Nucleus accumbens (tissue), 56 donors: ENCODE measurements around the gene CIROP.

ENCODE experiments used
- DNase-seq, 56 donors: peaks; one replicate each; lab custom pipeline; 2025; lab: John Stamatoyannopoulos, UW

The CIROP gene

DNA sequence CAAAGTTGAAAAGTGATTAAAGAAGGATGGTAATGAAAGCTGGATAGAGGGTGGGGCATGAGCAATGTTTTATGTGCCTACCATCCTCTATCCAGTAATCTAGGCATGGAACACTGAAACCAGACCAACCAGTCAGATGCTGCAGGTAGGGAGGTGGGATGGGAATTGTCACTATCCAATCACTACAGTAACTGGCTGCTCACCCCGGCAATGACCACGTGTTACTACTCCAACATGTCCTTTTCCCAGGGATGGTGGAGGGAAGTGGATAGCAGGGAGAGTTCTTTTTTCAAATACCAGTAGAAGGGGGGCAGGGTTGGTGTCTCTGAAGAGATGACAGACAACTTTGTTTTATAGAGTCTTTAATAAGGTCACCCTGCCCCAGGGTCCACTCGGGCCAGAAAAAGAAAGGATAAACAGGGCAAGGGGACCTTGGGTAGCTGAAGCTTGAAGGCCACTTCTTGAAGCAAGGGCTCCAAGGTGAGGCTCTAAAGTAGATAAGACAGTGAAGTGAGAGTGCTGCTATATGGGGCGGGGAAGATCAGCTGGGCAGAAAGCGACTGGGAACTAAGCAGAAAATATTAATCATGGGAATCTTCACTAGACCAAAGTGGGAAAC is 32.8 kb downstream of the CIROP start:
- DNase-seq, result no peak

DNA sequence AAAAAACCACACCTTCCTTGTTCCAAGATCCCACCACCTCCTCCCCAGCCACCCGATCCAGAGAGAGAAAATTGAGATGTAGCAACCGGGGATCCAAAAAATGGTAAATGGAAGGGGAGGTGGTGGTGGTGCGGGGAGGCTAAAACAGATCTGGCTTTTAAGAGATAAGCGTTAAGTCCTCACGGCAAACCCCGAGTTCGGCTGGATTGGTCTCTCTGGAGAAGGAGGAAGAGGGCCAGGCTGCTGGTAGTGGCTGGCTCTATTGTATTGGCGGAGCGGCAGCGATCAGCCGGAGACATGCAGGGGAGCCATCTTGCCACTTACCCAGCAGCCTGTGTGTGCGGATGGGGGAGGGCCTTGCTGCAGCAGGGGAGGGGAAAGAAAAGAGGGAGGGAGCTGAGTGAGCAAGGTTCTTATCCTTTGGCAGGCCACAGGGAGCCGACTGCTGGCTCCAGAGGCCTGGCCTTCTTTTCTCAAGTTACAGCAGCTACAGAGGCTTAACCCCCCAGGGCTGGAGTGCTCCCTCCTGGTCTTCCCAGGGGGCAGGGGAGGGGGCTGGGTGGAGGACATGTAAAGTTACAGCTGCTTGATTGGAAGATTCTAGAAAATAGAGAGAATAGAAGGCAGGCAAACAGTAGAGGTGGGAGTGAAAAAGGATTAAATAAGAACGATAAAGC is 33.4 kb downstream of the CIROP start:
- no peak for DNase-seq

DNA sequence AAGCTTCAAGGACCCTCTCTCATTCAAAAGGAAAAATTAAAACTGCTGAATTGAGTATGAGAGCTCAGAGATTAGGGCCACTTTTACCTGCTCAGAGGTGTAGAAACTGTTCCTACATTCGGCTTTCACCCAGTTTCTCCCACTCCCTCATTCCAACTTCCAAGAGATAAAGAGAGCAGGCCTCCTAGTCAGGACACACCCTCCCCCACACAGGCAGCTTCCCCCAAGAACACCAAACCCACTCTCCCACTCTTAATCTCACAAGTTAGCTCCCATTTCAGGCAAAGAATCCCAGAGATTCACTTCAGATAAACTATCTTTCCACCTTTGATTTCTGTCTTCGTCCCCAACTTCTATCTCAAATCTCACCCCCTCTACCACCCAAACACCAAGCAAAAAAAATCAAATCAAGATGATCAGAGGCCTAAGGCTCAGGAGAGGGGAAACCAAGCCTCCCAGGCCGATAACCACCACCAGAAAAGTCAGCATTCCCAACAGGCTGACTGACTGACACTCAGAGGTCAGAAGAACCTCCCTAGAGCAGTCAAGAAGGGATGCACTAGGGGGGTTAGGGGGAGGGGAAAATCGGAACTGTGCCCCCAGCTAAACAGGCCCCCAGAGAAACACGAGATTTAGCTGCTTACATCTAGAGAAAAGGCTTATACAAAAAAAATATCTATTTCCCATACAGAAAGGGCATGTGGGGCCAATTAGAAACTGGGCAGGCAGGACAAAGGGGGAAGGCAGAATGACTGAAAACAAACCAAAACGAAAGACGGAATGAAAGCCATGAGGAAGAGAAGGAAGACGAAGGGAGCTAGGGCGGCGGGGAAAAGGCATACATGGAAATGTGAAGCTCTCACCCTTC is 34.3 kb downstream of the CIROP start:
- DNase-seq, result no peak

DNA sequence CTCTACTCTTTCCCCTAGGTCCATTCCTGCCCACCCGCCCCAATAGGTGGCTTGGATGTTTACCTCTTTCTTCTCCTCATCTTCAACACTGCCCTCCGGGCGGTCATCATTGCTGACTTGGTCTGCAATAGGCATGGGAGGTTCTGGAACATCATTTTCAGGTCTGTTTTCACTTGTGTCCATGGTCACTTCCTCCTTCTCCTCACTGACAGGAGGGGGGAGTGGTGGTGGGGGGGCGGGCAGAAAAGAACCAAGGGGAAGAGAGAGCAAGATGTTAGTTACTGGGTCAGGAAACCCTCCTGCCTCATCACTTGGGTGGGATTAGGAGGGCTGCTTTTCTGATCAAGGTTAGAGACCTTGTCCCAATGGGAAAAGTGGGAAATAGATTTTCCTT is 35.4 kb downstream of the CIROP start:
- DNase-seq, result no peak

DNA sequence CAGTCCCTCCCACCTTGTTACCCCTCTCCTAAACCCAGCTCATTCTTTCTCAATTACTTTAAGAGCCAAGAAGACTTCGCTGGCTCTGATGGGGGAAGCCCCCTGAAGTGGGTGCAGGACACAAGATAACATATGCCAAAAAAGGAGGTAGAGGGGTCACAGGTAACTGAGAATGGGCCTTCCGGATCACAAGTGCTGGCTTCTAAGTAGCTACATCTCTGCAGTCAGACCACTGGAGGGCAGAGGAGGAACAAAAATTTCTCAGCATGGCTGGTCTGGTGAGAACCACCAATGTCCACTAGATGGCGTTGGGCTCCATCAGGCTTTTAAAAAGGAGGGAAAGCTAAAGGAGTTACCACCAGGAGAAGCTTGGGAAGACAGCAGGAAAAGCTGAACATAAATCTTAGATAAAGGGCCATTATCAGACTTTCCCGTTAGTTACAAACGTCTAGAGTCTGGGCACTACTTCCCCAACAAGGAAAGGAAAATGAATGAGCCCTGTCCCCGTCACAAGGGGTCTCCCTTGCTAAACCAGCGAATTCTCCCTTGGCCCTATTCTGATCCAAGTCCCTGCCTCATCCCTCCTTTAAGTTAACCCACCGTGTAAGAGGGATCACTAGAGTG is 35.9 kb downstream of the CIROP start:
- DNase-seq, result no peak

GRCh38 chr14:23067847-23068788 is 36.7 kb downstream of the CIROP start:
- DNase-seq, result no peak

DNA sequence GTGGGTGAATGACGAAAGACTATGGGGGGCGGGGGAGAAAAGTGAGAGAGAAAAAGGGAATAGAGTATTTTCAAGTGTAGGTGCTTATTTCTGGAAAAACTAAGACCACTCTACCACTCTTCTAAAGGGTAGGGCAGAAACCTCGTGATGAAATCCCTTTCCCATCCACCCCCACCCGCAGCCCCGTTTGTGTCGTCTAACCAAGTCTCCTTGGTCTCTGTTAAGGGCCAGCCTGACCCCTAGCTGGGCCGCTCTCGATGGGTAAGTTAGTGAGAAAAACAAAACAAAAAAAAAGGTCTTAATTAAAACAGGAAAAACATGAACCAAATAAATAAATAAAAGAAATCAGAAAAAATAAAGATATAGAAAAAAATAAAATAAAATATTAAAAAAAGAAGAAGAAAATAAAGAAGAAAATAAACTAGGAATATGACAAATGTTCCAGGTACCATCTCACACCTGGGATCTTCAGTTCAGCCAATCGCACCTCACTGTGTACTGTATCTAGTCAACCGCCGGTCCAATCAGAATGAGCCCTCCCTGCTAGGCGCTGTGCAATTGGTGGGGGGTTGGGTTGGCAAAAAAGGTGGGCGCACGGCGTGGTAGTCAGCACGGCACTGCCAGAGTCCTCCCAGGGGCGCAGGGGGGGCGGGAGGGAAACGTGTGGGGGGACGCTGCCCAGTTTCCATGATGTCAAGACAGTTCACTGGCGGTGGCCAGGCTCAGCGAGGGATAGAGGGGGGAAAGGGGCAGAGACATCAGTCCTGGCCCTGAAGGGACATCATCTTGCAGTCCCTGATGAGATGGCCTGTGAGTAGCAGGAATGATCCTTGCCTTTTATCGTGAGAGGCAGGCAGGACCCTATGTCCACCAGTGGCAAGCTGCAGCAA is 37.7 kb downstream of the CIROP start:
- no peak for DNase-seq

- no peak for DNase-seq
Observed at GRCh38 chr14:23066368-23066767, 38.4 kb downstream of the CIROP start.

GRCh38 chr14:23063601-23064000 is 41.2 kb downstream of the CIROP start:
- DNase-seq, result no peak

- no peak for DNase-seq
Observed at GRCh38 chr14:23062002-23062401, 42.8 kb downstream of the CIROP start.

DNA sequence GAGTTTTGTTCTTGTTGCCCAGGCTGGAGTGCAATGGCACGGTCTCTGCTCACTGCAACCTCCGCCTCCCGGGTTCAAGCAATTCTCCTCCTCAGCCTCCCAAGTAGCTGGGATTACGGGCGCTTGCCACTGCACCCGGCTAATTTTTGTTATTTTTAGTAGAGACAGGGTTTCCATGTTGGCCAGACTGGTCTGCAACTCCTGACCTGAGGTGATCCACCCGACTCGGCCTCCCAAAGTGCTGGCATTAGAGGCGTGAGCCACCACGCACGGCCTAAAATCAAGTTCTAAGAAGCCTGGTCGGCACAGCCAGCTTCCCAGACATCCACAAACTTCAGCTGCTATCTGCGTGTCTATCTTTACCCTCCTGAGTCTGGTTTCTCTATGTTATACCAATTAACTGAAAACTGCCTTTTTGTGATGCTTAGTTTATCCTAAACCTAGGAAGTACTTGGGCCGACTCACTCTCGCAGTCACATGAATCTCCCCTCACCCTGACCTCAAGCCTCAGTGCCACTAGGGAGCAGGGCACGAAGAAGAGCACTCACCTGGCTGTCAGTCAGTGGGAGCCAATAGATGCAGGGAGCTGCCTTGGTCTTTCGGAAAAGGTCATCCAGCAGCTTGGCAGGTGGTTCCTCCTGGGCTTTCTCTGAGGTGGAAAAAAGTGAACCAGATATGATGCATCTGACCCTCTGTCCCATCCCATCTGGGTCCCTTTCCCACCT is 44.1 kb downstream of the CIROP start:
- no peak for DNase-seq

DNA sequence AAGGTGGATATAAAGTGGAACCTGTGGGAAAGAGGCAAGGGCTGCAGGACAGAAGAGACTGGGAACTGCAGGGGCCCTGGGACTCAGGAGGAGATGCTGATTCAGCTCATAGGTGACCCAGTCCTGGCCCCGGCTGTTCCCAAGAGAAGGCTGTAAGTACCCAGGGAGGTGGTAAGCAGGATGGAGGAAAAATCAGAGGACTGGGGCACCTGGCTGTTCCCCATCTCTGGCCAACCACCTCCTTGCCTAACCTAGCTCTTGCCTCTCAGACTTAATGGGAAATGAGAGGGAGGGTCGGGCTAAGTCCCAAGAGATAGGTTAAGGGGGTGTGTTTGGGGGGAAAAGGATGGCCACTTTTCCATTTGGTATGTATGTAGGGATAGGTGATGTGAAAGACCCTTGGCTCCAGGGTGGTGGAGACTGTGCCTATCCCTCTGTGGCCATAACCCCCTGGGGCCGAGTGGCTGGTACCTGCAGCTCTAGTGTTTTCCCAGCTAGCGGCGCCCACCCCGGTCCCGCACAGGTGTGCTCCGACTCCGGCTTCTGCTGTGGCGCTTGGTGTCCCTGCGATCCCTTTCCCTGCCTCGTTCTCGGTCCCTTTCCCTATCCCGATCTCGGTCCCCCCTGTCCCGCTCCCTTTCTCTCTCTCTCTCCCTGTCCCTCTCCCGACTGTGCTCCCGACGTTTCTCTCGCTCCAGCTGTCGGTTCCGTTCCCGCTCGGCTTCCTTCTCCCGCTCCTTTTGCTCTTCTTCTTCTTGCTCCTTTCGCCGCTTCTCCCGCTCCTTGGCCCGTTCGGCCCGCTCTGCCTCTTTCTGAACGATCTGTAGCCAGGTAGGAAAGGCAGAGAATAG is 45.9 kb downstream of the CIROP start:
- DNase-seq, result no peak

DNA sequence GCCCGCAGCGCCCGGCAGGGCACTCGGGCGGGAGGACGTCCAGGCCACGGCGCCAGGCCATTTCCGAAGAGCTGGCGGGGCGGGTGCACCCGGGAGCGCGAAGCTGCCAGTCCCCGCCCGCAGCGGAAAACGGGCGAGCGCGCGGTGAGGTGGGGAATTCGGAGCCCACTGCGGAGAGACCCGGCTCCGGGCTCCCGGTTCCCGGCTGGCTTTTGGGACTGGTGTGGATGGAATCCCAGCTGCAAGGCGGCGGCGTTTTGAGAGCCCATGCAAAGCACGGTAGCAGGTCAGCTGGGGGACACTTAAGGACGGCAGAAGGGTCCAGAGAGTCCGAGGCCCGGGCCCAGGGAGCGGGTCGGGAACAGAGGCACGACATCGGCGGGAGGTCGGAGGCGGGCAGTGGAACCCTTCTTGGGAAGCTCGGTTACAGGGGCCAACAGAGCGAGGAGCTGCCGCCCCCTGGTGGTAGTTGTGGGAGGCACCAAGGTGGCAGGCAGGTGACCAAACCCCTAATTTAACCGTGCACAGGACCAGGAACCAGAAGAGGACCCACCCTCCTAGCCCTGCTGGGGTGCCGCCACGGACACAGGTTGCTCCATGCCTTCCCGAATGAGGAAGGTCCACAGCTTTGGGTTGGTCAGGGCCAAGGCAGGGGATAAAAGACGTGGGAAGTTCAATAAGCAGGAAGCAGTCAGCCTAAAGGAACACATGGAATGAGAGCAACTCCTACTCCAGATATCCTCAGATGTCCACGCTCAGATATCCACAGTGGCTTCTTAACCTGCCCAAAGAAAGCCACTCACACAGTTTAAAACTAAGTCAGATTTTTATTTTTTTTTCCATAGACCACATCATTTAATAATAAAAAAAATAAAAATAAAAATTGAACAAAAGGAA is 46.8 kb downstream of the CIROP start:
- no peak for DNase-seq

- DNase-seq, result no peak
Observed at GRCh38 chr14:23056956-23057756, 47.6 kb downstream of the CIROP start, which contains the start of gene CDH24. Gene CDH24, minus strand, starts transcription at chr14:23057520. Its CDS starts 1,787 bp downstream, at chr14:23055733.
